A673 (cell line): Measurements from ENCODE around the gene NCR1. TPM values are rescaled to one million over a fixed set of nuclear protein-coding genes. Genes with fewer than 3 reads are reported as not detected.
"Not testable (repeated sequence)": the region's sequence is repeated elsewhere in the genome, so short reads cannot be mapped to it uniquely, and the experiment has no call there.

Experiments used
- Bru-seq: library from RNA; stranded (reverse); fragments of 400-500 nt; gene quantifications from one replicate; lab custom pipeline; 2021; lab: Mats Ljungman, UMichigan
- BruChase-seq, 2 experiments: library from RNA; stranded (reverse); fragments of 400-500 nt; gene quantifications; one replicate each; lab custom pipeline; 2021; lab: Mats Ljungman, UMichigan
- BruUV-seq: library from RNA; stranded (reverse); fragments of 400-500 nt; replicated peaks from 2 replicates; lab custom pipeline; 2021; lab: Mats Ljungman, UMichigan
- CTCF ChIA-PET: fragments of 300-600 bp; sonication (Branson Sonifier 250); formaldehyde crosslinking; loops from one replicate; lab custom pipeline; 2022; ENCODE audit warnings: antibody characterized with exemption; lab: Charles Lee
- POLR2A ChIA-PET: fragments of 300-600 bp; sonication (Branson Sonifier 250); formaldehyde crosslinking; loops from one replicate; lab custom pipeline; 2022; ENCODE audit warnings: antibody characterized with exemption; ENCODE audit not compliant: low non-redundant PET; lab: Charles Lee
- DNase-seq: peaks from one replicate; pipeline ENCODE4 v3.0.0-alpha.2; 2015; ENCODE audit warnings: low spot score
- H3K27ac ChIP-seq: fragments of 200-600 bp; sonication (generic); 2 replicates; pipeline ENCODE4 v1.5.1; 2016; ENCODE audit warnings: mixed run types, low read depth, mild to moderate bottlenecking, mixed read lengths, antibody characterized with exemption, low read length; ENCODE audit not compliant: poor library complexity, severe bottlenecking
- H3K27me3 ChIP-seq: fragments of 200-600 bp; sonication (generic); replicated peaks from 2 replicates; pipeline ENCODE4 v1.6.1; 2017; ENCODE audit warnings: mixed run types, low read depth, mild to moderate bottlenecking, mixed read lengths, antibody characterized with exemption, low read length; ENCODE audit not compliant: insufficient read depth, poor library complexity
- H3K36me3 ChIP-seq: fragments of 200-600 bp; sonication (generic); 2 replicates; pipeline ENCODE4 v1.6.1; 2016; ENCODE audit warnings: mixed run types, mild to moderate bottlenecking, mixed read lengths, antibody characterized with exemption, low read length; ENCODE audit not compliant: insufficient read depth, poor library complexity, severe bottlenecking
- H3K4me1 ChIP-seq: fragments of 200-600 bp; sonication (generic); 2 replicates; pipeline ENCODE4 v1.6.1; 2017; ENCODE audit warnings: mixed run types, mild to moderate bottlenecking, mixed read lengths, antibody characterized with exemption, low read length; ENCODE audit not compliant: insufficient read depth, poor library complexity, severe bottlenecking
- H3K4me3 ChIP-seq: fragments of 200-600 bp; sonication (generic); 2 replicates; pipeline ENCODE4 v1.5.1; 2016; ENCODE audit warnings: low read depth, mixed run types, mild to moderate bottlenecking, mixed read lengths, low read length; ENCODE audit not compliant: poor library complexity, severe bottlenecking
- H3K9me3 ChIP-seq: fragments of 200-600 bp; sonication (generic); 2 replicates; pipeline ENCODE4 v1.6.1; 2016; ENCODE audit warnings: mixed run types, low read depth, mild to moderate bottlenecking, mixed read lengths, antibody characterized with exemption, low read length; ENCODE audit not compliant: poor library complexity, severe bottlenecking
- CTCF ChIP-seq: fragments of 300-800, 200-600 bp; sonication (generic); conservative IDR thresholded peaks from 2 replicates; pipeline ENCODE4 v1.5.1; 2017; ENCODE audit warnings: low read depth, mild to moderate bottlenecking, antibody characterized with exemption, low read length, moderate library complexity, mixed read lengths
- EZH2 ChIP-seq: fragments of 200-600 bp; sonication (generic); IDR thresholded peaks from 2 replicates; pipeline ENCODE4 v1.6.1; 2017; ENCODE audit warnings: borderline replicate concordance, low read depth, mild to moderate bottlenecking, mixed read lengths, antibody characterized with exemption, low read length; ENCODE audit not compliant: poor library complexity, severe bottlenecking
- intact Hi-C: fragments of 100-400 bp; cut with micrococcal nuclease; formaldehyde crosslinking; loops from one replicate; pipeline ENCODE4 v1.10.0; 2022; ENCODE audit not compliant: unreplicated experiment
- long read RNA-seq: library from polyadenylated mRNA; stranded (forward); transcript quantifications from one replicate; pipeline ENCODE4 v2.0.0, GENCODE V29; 2022
- total RNA-seq: library from RNA; stranded (reverse); gene quantifications from 2 replicates; pipeline ENCODE4 v1.2.3, GENCODE V29; 2021

Gene NCR1
- total RNA-seq: not detected in 2 replicates
- not detected for Bru-seq, nascent RNA
- BruChase-seq, experiment 1, labeled RNA remaining after a 2-hour chase: percentile 8 among the genes with signal in this experiment
- BruChase-seq, experiment 2, labeled RNA remaining after a 6-hour chase: percentile 8 among the genes with signal in this experiment
- long read RNA-seq: 0 reads

DNA sequence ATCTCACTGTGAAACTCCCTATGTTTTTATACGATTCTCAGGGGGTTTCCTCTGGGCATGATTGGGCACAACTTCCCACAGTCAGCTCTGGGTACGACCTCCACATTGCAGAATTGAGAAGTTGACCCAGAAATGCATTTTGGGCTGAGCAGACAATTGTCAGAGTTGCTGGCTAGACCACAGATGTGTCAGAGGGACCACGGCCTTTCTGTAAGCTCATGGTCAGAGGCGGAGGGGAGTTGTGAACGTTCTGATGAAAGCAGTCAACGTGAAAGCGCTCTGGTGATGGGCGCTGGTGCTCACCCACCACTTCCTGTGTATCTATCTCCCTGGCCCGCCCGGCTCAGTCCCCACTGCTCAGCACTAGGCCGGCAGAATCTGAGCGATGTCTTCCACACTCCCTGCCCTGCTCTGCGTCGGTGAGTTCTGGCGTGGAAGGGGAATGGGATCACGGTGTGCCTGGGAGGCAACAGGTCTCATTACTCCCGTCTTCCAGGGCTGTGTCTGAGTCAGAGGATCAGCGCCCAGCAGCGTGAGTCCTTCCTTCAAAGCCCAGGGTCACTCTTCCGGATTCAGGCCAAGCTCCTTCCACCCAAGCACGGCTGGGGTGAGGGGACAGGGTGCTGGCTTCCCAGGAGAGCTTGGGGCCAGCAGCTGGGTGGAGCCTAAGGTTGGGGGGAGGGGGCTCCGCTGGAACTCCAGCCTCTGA is at the start of gene NCR1:
Gene NCR1 (plus strand): TSS at position 346 of the 709 bp plus-strand sequence. CDS start 40 bp downstream, at position 386.
- ChIA-PET POLR2A (no interaction called here), CTCF (no interaction called here)
- no peak within 1 kb of the TSS for H3K4me3 ChIP-seq
- H3K4me1 ChIP-seq: no peaks in the 10 kb centered on the region
- BruUV-seq: no TSS peak
- no peaks in the 10 kb centered on the region for H3K27me3 ChIP-seq
- intact Hi-C loops: no loop called here
- no peak within 1 kb of the TSS for H3K27ac ChIP-seq
- TF ChIP-seq EZH2 (no peak), CTCF (no peak)
- H3K9me3 ChIP-seq: no peaks in the 10 kb centered on the region
- no peaks in the 10 kb centered on the region for H3K36me3 ChIP-seq
- no peak for DNase-seq

- H3K36me3 ChIP-seq, BruUV-seq, H3K4me1 ChIP-seq, intact Hi-C loops, DNase-seq, H3K4me3 ChIP-seq, POLR2A ChIA-PET, H3K9me3 ChIP-seq, CTCF ChIA-PET, H3K27ac ChIP-seq: not testable (repeated sequence)
- H3K27me3 ChIP-seq: peaks cover 11% of the 10 kb centered on the region
Measured at GRCh38 chr19:54858476-54858875, 47.5 kb upstream of the NCR1 start.

- BruUV-seq, CTCF ChIA-PET, intact Hi-C loops, H3K4me1 ChIP-seq, H3K9me3 ChIP-seq, H3K36me3 ChIP-seq, POLR2A ChIA-PET, H3K4me3 ChIP-seq, H3K27ac ChIP-seq, DNase-seq: not testable (repeated sequence)
- H3K27me3 ChIP-seq: peaks cover 11% of the 10 kb centered on the region
Measured at GRCh38 chr19:54859421-54859820, 46.5 kb upstream of the NCR1 start.

- H3K36me3 ChIP-seq, H3K4me3 ChIP-seq, H3K4me1 ChIP-seq, POLR2A ChIA-PET, H3K27ac ChIP-seq, CTCF ChIA-PET, DNase-seq, BruUV-seq, H3K9me3 ChIP-seq, intact Hi-C loops: not testable (repeated sequence)
- peaks cover 11% of the 10 kb centered on the region for H3K27me3 ChIP-seq
Measured at GRCh38 chr19:54863459-54863858, 42.5 kb upstream of the NCR1 start.
